ENCODE results near the gene B3GALT5.

The B3GALT5 gene

GRCh38 chr21:39602076-39602689 is 10.6 kb upstream of the B3GALT5 start:
- Histone ChIP-seq H3K27ac (no peak overlapping the region), H3K4me3 (no peak overlapping the region)

DNA sequence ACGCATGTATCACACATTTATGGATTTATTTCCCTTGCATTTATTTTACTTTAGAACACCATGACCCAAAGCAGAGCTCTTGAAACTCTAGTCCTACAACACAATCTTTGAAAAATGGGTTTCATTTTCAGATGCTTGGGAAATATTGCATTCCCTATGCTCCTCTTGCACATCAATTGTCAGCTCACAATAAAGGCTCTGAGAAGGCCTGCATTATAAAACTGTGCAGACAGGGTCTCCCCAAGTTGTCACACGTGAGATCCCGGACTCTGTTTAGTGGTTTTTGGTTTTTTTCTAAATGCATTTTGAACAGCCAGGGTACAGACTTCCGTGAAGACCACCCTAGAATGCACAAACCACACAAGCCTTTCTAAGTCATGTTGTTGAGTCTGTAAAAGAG is 9.9 kb upstream of the B3GALT5 start:
- Histone ChIP-seq H3K4me3 (no peak overlapping the region), H3K27ac (no peak overlapping the region)

DNA sequence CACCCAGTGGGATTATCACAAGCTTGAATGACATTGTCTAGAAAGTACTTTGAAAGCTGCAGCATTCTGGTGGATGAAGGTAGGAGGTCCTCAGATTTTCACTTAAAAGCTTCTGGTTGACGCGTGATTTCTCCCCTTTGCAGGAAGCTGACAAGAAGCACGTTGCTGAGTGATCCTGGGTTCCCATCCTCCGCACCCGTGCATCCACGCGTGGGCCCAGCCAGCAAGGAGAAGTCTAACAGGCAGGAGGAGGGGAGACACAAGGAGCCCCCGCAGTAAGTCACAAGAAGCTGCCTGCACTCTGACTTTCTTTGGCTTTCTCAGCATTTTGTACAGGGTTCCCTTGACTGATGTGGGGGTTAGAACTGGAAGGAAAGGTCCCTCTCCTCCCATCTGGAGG is 7.8 kb upstream of the B3GALT5 start:
- H3K4me3 ChIP-seq, result no peak overlapping the region
- no peak overlapping the region for H3K27ac ChIP-seq

- Histone ChIP-seq H3K4me3 (no peak overlapping the region), H3K27ac (no peak overlapping the region)
Observed at GRCh38 chr21:39610703-39611102, 2.0 kb upstream of the B3GALT5 start.

GRCh38 chr21:39611551-39612190 is 1.1 kb upstream of the B3GALT5 start:
- Histone ChIP-seq H3K4me3 (no peak overlapping the region), H3K27ac (no peak overlapping the region)

GRCh38 chr21:39613041-39613934 is 548 bp downstream of the B3GALT5 start:
- peak overlapping the region in 1 of 7 experiments; percentile 34 for H3K4me3 ChIP-seq
- H3K27ac ChIP-seq, result no peak overlapping the region

DNA sequence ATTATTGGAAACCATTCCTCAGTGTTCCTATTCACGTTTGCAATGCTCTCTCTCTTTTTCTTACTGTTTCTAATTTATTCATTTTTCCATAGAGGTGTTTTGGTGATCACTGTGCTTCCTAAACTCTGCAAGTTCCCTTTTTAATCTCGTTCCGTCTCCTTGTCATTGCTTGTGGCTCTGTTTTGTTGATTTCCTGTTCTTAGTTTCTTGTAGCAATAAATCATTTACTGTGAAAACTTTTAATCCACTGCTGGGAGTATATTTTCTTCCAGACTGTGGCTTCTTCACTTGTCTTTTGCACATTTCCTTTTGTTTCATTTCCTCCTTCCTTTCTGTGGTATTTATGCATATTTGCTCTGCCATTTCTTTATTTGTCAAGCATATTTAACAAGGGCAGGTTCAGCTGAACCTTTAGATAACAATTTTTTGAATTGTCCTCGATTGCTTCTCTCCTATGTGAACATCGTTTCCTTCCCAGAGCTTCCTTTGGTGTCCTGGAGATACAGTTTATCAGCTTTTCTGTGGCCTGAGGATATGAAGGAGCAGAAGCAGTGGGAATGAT is 3.6 kb downstream of the B3GALT5 start:
- Histone ChIP-seq H3K4me3 (no peak overlapping the region), H3K27ac (no peak overlapping the region)

DNA sequence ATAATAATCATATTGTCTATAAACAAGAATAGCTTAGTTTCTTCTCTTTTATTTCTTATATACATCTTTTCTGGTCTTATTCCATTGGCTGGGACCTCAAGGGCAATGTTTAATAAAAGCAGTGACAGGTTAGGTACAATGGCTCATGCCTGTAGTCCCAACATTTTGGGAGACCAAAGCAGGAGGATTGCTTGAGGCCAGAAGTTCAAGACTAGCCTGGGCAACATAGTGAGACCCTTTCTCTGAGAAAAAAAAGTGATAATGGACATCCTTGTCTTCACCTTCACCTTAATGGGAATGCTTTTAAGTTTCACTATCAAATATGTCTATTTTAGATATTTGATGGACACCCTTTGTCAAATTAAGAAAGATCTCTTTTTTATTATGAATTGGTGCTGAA is 8.1 kb downstream of the B3GALT5 start:
- no peak overlapping the region for H3K27ac ChIP-seq
- no peak overlapping the region for H3K4me3 ChIP-seq

DNA sequence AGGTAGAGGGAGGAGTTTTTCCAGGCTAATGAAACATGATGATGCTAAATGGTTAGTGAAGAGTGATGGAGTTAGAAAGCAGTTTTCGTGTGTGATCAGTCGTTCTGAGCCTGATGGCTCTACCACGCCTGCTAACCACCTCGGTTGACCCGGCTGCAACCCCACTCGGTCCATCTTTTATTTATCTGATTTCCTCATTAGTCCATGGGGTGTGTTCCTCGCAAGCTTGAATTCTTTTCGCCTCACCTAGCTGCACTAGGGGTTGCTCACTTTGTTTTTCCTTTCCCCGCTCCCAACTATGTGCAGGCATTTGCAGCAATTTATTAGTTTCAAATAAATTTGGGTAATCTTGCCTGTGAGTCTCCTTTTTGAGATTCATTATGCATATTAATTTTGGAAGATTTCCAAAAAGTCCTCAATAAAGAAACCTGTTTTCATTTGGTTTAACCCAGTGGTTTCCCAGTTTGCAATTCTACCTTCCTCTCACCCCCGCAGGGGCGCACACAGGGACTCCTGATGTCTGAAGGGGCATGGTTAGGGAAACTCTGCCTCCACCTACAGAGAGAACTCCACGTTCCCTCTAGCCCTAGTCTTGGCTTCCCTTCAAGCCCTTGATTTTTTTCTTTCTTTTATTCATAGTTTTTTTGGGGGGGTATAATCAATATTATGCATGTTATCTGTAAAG is 12.6 kb downstream of the B3GALT5 start:
- no peak overlapping the region for H3K4me3 ChIP-seq
- H3K27ac ChIP-seq, result no peak overlapping the region

DNA sequence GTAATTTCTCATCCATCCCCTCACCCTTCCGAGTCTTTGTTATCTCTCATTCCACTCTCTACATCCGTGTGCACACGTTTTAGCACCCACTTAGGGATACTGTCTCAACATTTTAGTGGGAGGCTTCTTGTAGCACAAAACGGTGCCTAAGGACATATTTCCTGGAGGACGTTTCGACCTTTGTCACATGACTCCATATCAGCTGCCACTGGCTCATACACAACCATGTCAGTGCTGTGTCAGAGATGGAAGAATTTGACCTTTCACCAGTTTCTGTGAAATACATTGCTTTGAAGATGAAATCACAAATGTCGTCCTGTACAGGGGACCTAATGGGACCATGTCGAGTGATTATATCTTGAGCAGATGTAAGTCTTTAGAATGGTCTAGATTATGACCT is 15.6 kb downstream of the B3GALT5 start:
- Histone ChIP-seq H3K4me3 (no peak overlapping the region), H3K27ac (no peak overlapping the region)

GRCh38 chr21:39630191-39630591 is 17.5 kb downstream of the B3GALT5 start:
- no peak overlapping the region for H3K4me3 ChIP-seq

DNA sequence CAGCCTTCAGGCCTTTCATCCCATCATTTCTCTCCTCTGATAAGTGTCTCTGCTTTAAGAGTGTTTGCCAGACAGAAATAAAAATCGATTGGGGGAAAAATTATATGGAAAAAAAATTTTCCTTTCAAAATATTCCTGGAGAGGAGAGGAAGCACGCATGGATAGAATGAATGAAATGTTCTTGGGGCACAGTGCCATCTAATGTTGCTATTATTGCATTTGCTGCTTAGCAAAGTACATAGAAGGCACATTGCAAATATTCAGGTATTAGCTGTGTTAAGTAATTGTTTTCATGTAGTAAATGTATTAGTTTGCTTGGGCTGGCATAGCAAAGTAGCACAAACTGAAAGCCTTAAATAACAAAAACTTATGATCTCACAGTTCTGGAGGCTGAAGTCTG is 18.1 kb downstream of the B3GALT5 start:
- H3K4me3 ChIP-seq, result no peak overlapping the region
- no peak overlapping the region for H3K27ac ChIP-seq

More at GRCh38 chr21:39630191-39630591, 17.5 kb downstream of the B3GALT5 start:
- no peak overlapping the region for H3K27ac ChIP-seq

- Histone ChIP-seq H3K4me3 (no peak overlapping the region), H3K27ac (no peak overlapping the region)
Observed at GRCh38 chr21:39631842-39632562, 19.3 kb downstream of the B3GALT5 start.

GRCh38 chr21:39632796-39633442 is 20.2 kb downstream of the B3GALT5 start:
- Histone ChIP-seq H3K27ac (peak overlapping the region in 1 of 21 experiments; percentile 34), H3K4me3 (no peak overlapping the region)

DNA sequence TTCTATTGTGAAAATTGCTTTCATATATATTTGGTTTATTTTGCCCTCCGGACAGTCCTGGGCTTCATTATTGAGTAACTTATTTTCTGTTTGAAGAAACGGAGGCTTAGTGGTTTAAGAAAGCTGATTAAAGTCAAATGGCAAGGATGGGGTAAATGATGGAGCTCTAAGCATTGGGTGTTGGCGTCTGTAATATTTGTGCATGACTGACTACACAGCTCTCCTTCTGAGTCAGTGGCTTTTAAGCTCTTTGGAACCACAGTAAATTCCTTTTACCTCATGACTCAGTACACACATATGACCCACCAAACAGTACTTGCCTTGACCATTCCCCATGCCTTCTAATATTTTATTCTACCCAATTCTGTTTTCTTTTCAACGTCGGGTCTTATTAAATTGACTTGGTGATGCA is 21.0 kb downstream of the B3GALT5 start:
- H3K4me3 ChIP-seq, result no peak overlapping the region
- peak overlapping the region in 2 of 21 experiments; percentile 21 to 67 for H3K27ac ChIP-seq

GRCh38 chr21:39634507-39634906 is 21.8 kb downstream of the B3GALT5 start:
- no peak overlapping the region for H3K4me3 ChIP-seq
- peak overlapping the region in 2 of 21 experiments; percentile 21 to 67 for H3K27ac ChIP-seq

DNA sequence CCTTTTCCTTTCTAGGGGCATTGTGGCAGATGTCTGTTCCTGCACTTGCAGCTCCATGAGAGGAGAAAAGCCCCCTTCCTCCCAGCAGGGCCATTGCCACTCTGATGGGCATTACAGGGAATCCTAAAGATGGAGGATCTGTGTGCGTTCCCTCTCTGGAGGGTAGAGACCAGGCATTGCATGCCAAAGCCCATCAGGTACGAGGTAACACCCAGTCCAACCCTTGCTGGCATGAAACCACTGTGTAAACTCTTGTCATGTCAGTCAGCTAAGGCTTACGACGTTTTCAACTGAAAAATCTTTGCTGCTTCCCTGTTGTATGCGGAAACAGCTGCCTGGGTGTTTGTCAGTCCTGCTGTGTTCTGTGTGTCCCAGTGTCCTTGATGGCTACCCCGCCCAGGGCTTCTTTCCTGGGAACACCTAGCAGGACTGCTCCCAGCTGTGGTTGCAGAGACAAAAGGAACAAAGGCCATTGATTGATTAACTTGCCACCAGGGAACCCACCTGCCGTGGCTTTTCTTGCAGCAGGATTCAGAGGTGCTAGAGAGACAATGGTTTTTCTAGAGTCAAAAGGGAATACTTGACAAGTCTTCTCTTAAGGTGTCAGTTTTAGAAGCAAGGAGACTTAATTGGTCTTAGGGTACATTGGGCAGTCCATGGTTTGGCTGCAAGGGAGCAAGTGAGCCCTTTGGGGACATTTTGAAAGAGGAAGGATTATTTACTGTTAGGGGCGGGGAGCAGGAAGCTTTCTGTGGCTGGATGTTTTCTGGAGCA is 24.6 kb downstream of the B3GALT5 start:
- no peak overlapping the region for H3K27ac ChIP-seq

GRCh38 chr21:39637971-39638240 is 25.2 kb downstream of the B3GALT5 start:
- no peak overlapping the region for H3K4me3 ChIP-seq
- H3K27ac ChIP-seq, result no peak overlapping the region

More for the DNA sequence above, 24.6 kb downstream of the B3GALT5 start:
- H3K4me3 ChIP-seq, result no peak overlapping the region

Data from skin epidermis (tissue), 12 donors.